HuH-7 (cell line): Measurements from ENCODE around the gene NRP1.
A peak's percentile ranks its signal among the peaks of the same experiment; 100 is the strongest.

ENCODE experiments used
- DNase-seq: peaks from one replicate; pipeline ENCODE4 v3.0.0; 2011; ENCODE audit warnings: low spot score

NRP1 gene

GRCh38 chr10:33183655-33184054 lies 150.8 kb downstream of the NRP1 start:
- DNase-seq = no peak

- DNase-seq = no peak
These were observed 153.5 kb downstream of the NRP1 start for GRCh38 chr10:33180921-33181320.

GRCh38 chr10:33180390-33180789 lies 154.1 kb downstream of the NRP1 start:
- no peak for DNase-seq

- no peak for DNase-seq
These were observed 155.4 kb downstream of the NRP1 start for GRCh38 chr10:33179067-33179466.

- DNase-seq = no peak
These were observed 156.3 kb downstream of the NRP1 start for GRCh38 chr10:33178026-33178755.

- DNase-seq = no peak
These were observed 157.8 kb downstream of the NRP1 start for GRCh38 chr10:33176688-33177087.

GRCh38 chr10:33174674-33175434 lies 159.6 kb downstream of the NRP1 start:
- no peak for DNase-seq

- DNase-seq = no peak
These were observed 168.6 kb downstream of the NRP1 start for GRCh38 chr10:33165911-33166310.

GRCh38 chr10:33164060-33164709 lies 170.3 kb downstream of the NRP1 start:
- DNase-seq = no peak

GRCh38 chr10:33162248-33162575 lies 172.3 kb downstream of the NRP1 start:
- DNase-seq = peak; percentile 43

GRCh38 chr10:33161550-33162247 lies 172.8 kb downstream of the NRP1 start:
- DNase-seq = no peak

GRCh38 chr10:33160151-33160550 lies 174.3 kb downstream of the NRP1 start:
- DNase-seq = no peak

- no peak for DNase-seq
These were observed 177.4 kb downstream of the NRP1 start for GRCh38 chr10:33157103-33157502.

GRCh38 chr10:33155720-33156638 lies 178.5 kb downstream of the NRP1 start:
- DNase-seq = peak; percentile 73

- DNase-seq = no peak
These were observed 179.9 kb downstream of the NRP1 start for GRCh38 chr10:33154590-33154989.

- DNase-seq = no peak
These were observed 180.5 kb downstream of the NRP1 start for GRCh38 chr10:33153968-33154327.

- DNase-seq = no peak
These were observed 181.1 kb downstream of the NRP1 start for GRCh38 chr10:33153251-33153967.

- no peak for DNase-seq
These were observed 181.7 kb downstream of the NRP1 start for GRCh38 chr10:33152750-33153149.

GRCh38 chr10:33152146-33152545 lies 182.3 kb downstream of the NRP1 start:
- DNase-seq = no peak

- no peak for DNase-seq
These were observed 183.1 kb downstream of the NRP1 start for GRCh38 chr10:33151344-33151864.

- no peak for DNase-seq
These were observed 183.6 kb downstream of the NRP1 start for GRCh38 chr10:33150889-33151288.
